ENCODE results near the gene DDA1. TPM values are rescaled to one million over a fixed set of nuclear protein-coding genes. Genes with fewer than 3 reads are reported as not detected.

The DDA1 gene
- total and polyA plus RNA-seq, 9 of the 15 experiments (the other 6 are each of a cell fraction or from before 2014, with no cell fraction given) = 1.4 to 83.8 (median 33.8) TPM

- TF ChIP-seq ZNF407 (IDR thresholded peaks at IDR 0.05; ENCODE audit: low read depth) = no peak
- no peak for TF ChIP-seq POLR3G (IDR thresholded peaks at IDR 0.05; ENCODE audit: extremely low read depth, insufficient read length, insufficient replicate concordance)
- TF ChIP-seq RHOXF2B (CRISPR knock-in tag; conservative IDR thresholded peaks at IDR 0.05) = no peak
- no peak for TF ChIP-seq GABPB2 (CRISPR knock-in tag; conservative IDR thresholded peaks at IDR 0.05)
- TF ChIP-seq NEUROD1 (IDR thresholded peaks at IDR 0.05; ENCODE audit: borderline replicate concordance, low read depth, low read length, partially characterized antibody) = no peak
- TF ChIP-seq E2F3 (CRISPR knock-in tag; IDR thresholded peaks at IDR 0.05) = peak; percentile 78; the same call in 1 of the 2 replicates
- no peak for TF ChIP-seq ZNF124 (CRISPR knock-in tag; IDR thresholded peaks at IDR 0.05)
- TF ChIP-seq IRF1 (CRISPR knock-in tag; IDR thresholded peaks at IDR 0.05; ENCODE audit: borderline replicate concordance) = no peak
- no peak for TF ChIP-seq BRF1 (IDR thresholded peaks at IDR 0.05; ENCODE audit: borderline replicate concordance, extremely low read depth, insufficient read length)
- no peak for TF ChIP-seq ZNF518B (CRISPR knock-in tag; IDR thresholded peaks at IDR 0.05)
- TF ChIP-seq ZBTB9 (CRISPR knock-in tag; IDR thresholded peaks at IDR 0.05) = peak; percentile 55; the same call in 1 of the 2 replicates
- TF ChIP-seq MED1 (CRISPR knock-in tag; IDR thresholded peaks at IDR 0.05; ENCODE audit: borderline replicate concordance) = no peak
- peak; percentile 98 for TF ChIP-seq DACH1 (IDR thresholded peaks at IDR 0.05; ENCODE audit: partially characterized antibody)
Observed at GRCh38 chr19:17305517-17306284, 3.7 kb upstream of the DDA1 start, which contains the start of gene MRPL34 (continued).

All from K562 (cell line).